ENCODE results near the gene IL11.
A peak's percentile ranks its signal among the peaks of the same experiment; 100 is the strongest.
"Not testable (repeated sequence)": the region's sequence is repeated elsewhere in the genome, so short reads cannot be mapped to it uniquely, and the experiment has no call there.

IL11 gene

DNA sequence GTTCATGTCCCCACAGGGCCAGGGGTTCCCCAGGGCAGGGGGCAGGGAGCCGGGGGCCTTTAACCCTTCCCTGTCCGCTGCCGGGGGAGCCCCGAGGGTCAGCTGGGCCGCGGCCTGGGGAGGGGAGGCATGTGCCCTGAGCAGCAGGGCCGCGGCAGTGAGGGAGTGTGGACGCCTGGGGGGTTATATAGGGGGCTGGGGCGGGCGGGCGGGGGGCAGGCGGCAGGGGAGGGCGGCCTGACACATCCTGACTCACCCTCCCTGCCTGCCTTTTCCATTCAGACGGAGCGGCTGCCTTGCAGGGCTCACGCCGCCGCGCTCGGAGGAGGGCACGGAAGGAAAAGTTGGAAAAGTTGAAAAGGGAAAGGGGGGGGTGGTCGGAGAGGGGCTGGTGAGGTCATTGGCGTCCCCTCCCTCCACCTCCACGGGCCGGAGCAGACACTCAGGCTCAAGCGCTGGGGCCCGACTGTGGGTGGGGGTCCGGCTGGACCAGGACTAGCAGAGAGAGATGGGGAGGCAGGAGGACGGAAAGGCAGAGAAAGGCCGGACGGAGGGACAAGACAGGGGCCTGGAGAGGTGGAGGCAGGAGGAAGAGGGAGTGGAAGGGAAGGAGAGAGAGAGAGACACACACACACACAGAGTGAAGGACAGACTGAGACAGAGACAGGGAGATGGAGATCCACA is at the start of gene IL11:
IL11 (minus strand) TSS at position 159 of the 684 bp plus-strand sequence; CDS start at position 6, 153 bp downstream.
- DNase-seq = no peak

DNA sequence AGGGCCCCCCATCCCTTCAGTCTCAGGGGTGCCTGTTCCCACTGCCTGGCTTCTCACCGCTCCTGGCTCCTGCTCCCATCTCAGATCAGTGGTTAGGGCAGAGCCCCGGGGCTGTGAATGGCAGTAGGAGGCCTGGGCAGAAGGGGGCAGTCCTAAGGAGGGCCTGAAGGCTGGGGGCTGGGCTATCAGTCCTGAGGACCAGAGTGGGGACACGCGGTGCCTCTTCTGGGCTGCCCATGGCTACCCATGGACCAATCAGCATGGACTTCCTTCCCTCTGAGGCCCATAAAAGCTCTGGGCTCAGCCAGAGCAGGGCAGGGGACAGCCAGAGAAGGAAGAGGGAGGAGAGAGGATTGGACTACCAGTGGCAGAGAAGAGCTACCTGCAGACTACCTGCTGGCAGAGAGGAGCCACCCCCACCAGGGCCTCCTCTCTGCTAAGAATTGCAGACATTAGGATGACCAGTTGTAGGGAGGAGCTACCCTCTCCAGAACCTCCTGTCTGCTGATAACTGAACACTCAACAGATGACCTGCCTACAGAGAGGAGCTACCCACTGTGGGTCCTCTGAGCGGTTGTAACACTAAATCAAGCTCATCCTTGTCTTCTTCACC is 49.5 kb upstream of the IL11 start:
- no peak for DNase-seq

DNA sequence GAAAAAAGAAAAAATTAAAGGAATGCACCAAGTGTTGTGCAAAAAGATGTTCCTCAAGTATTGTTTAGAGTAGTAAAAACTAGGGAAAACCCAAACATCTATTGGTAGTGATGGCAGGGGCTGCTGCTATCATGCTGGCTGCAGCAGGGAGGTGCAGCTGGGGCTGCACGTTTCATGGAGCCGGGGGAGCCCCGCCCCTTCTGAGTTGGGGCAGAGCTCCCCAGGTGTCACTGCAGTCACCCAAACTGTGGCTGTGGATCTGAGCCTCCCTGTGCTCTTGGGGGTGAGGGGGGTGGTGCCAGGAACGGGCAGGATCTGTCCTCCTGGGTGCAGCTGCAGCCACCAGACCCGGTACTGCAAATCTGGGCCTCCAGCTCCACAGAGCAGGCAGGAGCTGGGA is 48.8 kb upstream of the IL11 start:
- DNase-seq = no peak

DNA sequence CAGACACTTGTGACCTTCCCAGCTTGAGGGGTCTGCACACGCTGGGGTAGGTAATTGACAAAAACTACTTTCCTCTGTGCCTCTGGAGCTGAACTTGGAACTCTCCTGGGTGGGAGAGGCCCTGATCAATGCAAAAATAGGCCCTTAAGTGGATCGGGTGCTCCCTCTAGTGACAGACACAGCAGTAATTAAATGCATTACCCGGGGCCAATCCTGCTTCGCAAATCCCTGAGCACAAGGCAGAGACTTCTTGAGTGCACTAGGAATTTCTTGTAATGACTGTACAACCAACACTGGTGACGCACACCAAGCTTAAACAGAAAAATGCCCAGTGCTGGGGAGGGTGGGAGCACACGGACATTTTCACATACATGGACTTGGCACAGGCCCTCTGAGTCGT is 47.9 kb upstream of the IL11 start:
- no peak for DNase-seq

DNA sequence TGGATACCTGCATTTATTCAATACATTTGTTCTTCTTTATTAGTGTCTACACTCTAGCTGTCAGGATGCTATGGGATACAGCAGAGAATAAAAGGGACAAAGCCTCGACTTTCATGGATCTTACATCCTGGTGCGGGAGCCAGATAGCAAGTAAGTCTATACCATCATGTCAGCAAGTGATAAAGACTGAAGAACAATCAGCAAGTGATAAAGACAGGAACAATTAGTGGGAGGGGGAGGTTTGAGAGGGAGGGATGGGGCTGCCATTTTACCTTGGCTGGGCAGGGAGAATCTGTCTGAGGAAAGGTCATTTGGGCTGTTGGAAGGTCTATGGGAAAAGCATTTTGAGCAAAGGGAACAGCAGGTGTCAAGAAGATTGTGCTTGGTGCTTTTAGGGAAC is 39.9 kb upstream of the IL11 start:
- DNase-seq = no peak

DNA sequence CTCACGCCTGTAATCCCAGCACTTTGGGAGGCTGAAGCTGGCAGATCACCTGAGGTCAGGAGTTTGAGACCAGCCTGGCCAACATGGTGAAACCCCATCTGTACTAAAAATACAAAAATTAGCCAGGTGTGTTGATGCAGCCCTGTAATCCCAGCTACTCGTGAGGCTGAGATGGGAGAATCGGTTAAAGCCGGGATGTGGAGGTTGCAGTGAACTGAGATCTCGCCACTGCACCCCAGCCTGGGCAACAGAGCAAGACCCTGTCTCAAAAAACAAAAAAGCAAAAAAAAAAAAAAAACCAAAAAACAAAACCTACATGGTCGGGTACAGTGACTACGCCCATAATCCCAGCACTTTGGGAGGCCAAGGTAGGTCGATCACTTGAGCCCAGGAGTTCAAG is 38.9 kb upstream of the IL11 start:
- DNase-seq = not testable (repeated sequence)

DNA sequence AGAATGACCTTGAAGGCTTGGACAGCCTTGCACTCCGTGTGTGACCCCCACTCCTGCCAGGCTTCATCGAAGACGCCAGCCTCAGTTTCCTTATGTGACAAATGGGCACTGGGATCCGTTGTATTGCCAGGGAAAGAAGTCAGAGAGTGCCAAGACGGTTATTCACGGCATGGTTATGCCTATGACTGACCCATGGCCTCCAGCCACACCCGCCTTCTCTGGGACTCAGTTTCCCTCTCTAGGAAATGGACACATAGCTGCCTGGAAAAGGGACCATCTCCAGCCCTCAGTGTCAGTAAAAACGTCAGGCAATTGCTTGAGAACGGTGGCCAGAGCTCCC is 38.2 kb upstream of the IL11 start:
- DNase-seq = no peak

DNA sequence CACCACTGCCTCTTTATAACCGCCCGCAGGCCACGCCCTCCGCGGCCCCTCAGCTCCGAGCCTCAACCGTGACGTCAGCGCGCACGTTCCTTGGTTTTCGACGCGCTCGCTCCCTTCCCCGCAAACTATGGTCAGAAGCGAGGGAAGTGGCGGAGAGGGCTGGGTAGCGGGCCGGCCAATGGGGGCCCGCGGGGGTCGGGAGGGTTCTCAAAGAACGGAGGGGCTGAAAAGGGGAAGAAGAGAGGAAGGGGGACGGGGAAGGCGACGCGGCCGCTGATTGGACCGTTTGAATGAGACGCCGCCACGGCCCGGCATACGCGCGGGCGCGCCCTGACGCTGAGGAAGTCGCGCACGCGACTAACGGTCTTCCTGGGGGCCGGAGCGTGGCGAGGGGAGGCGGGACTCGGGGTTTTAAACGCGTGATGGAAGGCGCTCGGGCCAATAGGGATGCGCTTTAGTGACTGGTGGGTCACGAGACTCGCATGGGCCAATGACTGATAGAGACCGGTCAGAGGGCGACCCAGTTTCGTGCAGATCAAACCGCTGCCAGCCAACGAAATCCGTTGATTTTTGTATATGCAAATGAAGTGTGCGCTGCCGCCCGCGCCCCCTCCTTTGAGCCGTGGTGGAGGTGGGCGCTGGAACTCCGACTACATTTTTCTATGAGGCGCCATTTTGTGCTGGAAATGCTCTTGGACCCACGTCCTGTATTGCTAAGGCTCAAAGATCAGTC is 37.7 kb upstream of the IL11 start:
- DNase-seq = peak; percentile 94 to 97

DNA sequence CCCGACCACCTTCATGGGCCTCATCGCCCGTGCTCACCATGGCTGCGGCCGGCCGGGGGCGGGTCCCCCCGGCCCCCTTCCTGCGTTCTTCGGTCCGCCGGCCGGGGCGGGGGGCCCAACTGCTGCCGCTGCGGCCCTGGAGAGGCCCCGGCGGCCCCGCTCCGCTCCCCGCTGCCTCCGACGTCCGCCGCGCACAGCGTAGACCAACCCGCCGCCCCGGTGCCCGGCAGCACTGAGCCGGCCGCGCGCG is 37.2 kb upstream of the IL11 start, which contains the start of gene UBE2S:
UBE2S (minus strand) TSS at position 239 of the 250 bp plus-strand sequence; CDS start at position 40, 199 bp downstream.
- not testable (repeated sequence) for DNase-seq

DNA sequence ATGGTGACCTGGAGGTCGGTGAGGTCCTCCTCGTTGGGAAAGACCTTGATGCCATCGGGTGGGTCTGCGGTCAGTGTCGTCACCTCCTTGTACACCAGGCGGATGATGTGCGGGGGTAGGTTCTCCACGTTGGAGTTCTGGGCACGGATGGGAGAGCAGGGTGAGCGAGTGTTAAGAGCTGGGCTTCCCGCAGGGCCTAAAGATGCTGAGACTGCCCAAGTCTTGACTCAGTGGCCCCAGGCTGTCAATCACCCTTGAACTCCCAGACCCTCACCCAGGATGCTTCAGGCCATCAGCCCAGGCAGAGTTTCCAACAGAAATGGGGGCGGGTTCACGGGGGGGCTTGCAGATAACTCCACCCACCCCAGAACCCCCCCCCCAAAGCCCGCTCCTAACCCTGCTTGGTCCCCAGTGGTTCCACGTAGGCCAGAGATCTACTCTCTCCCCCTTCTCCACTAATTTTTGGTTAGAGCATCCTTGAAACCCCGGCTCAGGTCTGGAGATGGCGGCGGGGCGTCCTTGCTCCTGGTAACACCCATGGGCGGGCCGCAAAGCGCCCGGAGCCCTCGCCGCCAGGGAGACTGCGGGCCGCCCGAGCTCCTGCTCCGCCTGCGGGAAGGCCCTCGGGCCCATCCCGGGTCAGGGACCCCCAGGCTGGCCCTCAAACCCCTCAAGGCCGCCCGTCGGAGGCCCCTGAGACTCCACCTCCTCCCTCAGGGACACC is 36.7 kb upstream of the IL11 start:
- DNase-seq = no peak

DNA sequence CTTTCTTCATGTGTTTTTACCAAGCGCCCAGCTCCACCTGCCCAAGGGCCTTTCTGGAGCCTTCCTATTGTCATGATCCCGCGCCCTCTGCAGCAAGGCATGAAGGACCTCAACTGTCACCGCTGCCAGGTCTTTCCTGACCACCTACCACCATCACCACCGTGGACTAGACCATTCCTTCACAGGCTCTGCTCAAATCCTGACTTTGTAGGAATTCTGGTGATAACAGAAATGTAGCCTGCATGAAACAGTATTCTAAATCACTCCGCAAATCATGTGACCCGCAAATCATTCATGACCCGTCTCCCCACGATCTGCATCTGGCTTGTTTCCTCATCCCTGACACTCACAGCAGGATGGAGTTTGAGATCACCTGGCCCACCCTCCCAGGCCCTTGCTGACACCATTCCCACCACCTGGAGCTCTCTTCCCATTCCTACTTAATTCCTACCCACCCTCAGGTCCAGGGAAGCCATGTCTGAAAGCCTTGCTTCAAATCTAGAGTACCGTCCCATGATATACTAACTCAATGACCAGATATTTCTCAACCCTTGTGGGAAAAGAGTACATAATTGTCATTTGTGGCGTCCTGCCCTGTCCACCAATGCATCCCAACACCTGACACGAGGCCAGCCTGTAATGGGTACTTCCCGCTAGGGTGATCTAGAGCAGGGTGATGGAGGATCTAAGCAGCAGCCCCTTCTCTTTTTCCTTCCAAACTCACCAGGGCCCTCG is 36.0 kb upstream of the IL11 start:
- DNase-seq = no peak

DNA sequence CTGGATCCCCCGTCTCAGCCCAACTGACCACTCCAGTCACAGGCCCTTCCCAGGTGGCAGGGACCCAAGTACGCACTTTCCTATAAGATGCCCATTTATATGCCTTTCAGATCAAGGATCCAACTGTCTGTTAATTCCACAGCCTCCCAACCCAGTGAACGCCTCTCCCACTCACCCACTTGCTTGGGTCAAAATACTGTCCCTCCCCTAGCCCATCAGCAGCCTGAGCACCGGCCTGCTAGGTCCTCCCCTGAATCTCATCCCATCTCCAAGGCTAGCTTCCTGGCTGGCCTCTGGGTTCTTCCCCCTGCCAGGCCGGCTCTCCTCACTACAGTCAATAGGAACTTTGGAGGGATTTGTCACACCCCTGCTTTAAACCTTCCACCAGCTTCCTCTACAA is 35.4 kb upstream of the IL11 start:
- no peak for DNase-seq

DNA sequence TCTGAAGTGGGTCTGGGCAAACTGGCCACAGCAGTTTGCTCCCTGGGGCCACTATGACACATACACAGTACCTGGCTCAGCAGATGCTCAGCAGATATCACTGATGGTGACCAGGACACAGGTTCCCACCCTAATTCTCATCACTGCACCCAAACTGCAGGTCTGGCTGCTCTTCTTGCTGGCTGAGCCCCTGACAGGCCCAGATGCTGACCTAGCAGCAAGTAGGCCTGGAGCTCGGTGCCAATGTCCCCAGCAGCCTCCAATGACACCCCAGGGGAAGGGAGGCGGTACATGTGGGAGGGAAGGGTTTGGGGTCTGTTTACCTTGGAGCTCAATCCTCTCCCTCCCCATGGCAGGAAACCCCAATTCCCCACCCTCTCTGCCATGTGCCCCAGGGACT is 32.2 kb upstream of the IL11 start:
- no peak for DNase-seq

DNA sequence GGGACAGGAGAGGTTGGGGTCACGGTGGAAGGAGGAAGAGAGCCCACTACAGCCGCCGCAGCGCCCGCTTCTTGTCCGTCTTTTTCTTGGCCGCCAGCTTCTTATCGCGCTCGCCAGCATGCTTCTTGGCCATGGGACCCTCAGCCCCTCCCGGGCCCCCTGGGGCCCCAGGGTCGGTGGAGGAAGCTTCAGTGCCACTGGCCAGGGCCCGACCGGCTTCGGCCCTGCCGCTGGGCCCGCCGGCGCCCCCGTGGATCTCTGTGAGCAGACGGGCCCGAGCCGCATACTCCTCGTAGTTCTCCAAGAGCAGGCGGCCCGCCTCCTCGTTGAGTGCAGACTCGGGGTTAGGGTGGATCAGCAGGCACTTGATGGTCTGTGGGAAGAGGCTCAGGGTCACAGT is 31.1 kb upstream of the IL11 start:
- not testable (repeated sequence) for DNase-seq

DNA sequence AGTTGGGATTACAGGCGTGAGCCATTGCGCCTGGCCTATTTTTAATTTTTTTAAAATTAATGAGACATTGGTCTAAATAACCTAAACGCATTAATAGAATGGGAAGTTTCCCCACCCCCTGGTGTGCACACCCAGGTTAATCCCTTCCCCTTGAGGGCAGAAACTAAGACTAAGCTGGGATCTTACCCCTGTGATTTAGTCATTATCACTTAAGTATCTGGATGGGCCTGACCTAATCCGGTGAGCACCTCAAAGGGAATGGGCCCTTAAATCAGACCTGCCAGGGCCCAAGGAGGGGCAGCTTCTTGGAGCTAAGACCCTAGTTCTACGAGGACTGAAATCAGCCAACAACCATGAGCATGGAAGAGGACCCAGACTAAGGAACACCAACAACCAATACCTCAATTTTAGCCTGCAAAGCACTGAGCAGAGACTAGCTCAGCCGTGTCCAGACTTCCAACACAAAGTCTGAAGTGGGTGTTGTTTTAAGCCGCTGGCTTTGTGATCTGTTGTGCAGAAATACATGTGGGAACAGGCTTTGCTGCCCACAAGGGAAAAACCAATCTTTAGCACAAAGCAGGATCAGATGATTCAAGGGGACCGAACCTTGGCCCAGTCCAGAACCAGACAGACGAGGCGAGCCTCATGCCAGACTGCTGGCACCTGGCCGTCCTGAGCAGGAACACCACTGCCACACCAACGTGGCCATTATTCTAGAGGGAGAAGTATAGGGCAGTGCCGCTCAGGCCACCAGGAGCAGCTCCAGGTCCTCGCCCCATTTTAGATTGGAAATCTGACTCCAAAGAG is 30.2 kb upstream of the IL11 start:
- no peak for DNase-seq

DNA sequence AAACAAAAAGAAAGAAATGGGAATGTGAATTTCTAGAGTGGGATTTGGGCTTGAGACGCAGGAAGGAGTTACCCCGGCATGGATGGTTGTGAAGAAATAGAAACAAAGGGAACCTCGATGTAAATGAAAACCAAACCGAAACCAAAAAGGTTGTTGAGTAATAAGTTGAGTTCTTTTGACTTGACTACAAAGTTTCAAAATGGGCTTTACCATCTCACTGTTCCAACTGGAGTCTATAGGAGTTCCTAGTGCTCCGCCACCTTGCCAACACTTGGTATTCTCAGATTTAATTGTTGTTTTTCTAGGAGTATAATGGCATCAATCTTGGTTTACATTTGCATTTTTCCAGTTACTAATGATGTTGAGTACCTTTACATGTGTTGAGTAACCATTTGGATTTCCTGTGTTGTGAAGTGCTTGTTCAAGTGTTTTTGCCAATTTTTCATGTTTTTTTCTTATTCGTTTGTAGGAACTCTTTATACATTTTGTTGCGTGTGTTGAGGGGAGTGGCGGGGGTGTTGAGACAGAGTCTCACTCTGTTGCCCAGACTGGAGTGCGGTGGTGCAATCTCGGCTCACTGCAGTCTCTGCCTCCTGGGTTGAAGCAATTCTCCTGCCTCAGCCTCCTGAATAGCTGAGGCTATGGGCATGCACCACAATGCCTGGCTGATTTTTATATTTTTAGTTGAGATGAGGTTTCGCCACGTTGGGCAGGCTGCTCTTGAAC is 28.1 kb upstream of the IL11 start:
- DNase-seq = no peak

DNA sequence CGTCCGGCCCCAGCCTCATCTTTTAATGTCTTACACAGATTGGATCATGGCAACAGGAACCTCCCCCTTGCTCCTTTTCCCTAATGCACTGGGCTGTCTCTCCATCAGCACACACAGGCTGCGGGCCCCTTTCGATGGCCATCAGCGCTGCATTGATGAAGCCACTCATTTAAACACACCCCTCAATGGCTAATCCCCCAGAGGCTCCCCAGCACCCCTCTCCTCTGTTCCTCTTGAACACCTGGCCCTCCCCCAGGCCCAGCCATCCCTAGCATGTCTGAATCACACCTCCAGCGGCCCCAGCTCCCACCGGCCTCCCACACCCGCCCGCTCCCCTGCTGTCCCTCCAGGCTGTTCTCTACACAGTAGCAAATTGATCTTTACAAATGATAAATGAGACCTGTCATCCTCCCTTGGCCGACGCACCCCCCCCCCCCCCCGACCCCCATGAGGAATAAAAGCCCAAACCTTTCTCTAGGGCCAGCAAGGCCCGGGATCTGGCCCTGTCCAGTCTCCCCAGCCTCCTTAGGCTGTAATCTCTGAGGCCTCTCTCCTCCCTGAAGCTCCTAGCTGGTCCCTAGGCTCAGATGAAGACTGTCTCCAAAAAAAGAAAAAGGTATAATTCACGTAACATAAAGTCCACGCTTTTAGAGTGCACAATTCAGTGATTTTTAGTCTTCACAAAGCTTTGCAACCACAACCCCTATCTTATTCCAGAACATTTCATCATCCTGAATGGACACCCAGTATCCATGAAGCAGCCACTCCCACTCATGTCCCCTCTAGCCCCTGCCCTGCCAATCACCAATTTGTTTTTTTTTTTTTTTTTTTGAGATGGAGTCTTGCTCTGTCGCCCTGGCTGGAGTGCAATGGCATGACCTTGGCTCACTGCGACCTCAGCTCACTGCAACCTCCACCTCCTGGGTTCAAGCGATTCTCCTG is 22.8 kb upstream of the IL11 start:
- DNase-seq = no peak

DNA sequence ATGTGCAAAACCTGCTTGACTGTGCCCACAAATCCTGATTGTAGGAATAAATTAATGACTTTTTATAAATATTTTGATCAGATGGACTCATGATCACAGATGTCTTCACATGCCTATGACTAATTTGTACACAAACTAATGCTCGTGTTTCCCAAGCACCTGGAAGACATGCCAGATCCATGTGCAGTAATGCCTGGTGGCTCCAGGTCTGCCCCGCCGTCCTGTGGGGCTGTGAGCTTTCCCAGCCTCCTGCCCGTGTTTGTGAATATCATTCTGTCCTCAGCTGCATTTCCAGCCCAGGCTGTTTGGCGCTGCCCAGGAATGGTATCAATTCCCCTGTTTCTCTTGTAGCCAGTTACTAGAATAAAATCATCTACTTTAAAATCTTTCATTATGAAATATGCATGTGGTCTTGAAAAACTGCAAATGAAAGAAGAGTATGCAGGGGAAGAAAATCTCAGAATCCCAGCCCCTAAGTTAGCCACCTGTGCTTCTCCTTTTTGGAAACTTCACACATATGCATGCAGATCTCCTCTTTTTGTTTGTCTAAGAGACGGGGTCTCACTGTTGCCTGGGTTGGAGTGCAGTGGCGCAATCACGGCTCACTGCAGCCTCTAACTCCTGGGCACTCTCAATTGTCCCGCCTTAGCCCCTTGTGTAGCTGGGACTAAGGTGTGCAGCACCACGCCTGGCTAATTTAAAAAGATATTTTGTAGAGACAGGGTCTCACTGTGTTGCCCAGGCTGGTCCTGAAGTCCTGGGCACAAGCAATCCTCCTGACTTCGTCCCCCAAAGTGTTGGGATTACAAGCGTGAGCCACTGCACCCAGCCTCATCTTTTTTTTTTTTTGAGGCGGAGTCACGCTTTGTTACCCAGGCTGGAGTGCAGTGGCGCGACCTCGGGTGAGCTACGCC is 21.7 kb upstream of the IL11 start:
- DNase-seq = no peak

DNA sequence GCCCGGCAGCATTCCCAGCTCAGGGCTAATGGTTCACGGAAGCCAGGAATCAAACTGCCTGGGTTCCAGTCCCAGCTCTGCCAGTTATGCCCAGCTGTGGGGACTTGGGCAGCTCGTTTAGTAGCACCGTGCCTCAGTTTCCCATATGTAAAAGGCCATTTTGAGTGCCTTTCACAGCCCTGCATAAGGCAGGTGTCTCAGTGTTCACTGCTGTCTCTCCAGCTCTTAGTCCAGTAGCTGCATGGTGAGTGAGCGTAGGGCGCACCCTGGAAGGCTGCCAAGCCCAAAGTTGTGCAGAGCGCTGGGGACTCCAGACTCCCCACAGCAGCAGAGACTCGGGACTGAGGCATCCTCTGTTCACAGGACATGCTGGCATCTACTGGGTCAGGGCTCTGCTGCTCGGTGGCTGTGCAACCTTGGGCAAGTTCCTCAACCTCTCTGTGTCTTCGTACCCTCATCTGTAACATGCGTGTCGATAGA is 21.0 kb upstream of the IL11 start:
- DNase-seq = no peak

Measured in cerebellar nuclear complex (tissue), 1 donor.